ENCODE measurements around the gene APBB2.

The APBB2 gene

DNA sequence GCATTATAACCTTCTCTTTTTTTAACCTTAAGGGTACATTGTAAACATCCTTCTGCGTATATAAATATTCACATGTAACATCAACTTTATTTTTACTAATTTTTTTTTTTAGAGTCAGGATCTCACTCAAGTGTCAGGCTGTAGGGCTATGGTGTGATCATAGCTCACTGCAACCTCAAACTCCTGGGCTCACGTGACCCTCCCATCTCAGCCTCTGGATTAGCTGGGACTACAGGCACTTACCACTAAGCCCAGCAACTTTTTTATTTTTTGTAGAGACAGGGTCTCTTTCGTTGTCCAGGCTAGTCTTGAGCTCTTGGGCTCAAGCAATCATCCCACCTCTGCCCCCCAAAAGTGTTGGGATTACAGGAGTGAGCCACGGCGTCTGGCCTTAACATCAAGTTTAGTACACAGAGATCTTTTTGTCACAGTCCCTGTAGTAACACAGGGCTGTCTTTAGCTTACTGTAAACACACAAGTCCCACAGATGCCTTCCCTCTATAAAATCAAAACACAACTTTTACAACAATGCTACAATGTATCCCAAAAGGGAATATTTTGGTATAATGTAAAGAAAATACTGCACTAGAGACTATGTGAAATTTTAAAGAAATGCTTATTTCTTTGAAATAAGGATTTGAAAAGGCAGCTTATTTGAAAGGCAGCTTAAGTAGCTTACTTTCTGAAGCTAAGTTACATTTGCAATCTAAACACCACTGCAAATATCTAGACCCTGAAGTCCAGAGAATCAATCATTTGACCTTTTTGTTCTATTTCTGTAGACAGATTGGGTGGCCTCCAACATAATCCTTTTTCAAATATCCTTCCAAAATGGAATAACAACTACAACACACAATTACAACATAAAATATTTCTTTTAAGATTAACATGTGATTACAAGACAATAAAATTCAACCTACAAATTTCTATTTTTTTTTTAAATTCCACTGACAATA is 116.0 kb downstream of the APBB2 start:
- DNase-seq (ENCODE audit: low read depth): no peak

DNA sequence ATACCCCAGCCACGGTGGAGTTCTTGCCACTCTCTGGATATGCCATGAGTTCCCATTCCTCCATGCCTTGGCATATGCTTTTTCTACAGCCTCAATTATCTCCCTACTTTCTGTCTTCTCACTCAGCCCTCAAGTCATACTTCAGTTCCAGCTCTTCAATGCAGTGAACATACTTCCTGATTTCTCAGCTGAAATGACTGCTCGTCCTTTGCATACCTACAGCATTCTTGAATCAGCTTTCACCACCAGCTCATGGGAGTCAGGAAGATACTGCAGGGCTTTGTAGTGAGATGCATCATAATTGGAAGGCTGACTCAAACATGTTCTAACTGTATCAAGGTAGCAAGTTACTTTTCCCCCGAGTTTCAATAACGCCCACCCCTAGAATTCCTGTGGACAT is 118.4 kb downstream of the APBB2 start:
- DNase-seq (ENCODE audit: low read depth): no peak

DNA sequence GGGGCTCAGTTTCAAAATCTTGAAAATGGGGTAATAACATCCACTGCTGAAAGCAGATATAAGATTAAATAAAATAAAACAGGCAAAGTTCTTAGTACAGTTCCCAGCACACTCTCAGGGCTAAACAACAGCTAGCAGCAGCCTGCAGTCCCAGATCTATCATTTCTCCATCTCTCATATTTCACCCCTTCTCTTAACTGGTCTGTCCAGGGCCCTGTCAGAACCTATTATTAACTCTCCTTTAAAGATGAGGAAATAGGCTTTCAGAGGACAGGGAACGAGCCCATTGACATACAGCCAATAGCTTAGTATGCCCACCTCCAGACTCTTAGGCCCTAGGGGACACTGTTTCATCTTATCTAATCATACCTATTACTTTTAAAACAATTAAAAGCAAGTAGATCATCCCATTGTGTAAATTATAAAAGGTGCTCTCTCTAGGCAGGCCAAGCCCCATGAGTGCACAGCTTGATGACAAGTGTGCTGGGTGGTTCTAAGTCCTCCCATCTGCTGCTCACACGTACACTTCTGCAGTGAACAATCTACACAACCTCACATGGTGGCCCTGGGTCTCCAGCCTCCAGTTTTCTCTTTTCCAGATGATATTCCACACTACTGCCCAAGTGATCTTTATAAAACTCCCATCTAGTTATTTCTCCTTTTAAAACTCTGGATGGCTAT is 119.0 kb downstream of the APBB2 start:
- DNase-seq (ENCODE audit: low read depth): no peak

DNA sequence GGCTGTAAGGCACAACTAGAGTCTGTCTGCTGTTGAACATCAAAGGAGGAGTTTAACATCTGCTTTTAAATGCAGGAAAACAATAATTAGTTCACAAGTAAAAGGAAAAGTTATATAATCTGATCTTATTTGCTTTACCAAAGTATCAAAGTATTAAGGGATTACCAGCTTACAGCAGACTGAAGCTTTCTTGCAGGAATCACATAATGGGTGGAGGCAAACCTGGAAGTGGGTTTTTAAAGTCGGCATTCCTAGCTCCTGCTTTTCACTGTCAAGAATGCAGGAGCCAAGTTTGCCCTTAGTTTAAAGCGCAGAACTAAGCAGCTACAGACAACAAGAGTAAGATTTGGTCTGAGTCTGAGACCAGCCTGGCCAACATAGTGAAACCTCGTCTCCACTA is 122.2 kb downstream of the APBB2 start:
- DNase-seq (ENCODE audit: low read depth): no peak

DNA sequence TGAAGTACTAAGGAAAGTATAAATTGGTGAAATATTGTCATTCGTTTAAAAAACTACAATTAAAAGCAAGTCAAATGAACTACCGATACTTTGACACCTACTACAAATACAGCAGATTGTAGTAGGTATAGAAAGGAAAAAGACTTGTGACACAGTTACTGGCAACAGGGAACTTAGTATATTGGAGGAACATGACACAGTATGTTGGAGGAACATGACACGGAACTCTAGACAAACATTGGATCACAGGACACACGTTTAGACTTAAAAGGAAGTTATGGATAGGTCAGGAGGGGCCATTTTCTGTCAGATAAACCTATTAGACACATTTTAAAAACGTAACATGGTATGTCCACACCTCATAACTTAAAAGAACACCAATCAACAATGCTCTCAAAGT is 132.5 kb downstream of the APBB2 start:
- no peak for DNase-seq (ENCODE audit: low read depth)

DNA sequence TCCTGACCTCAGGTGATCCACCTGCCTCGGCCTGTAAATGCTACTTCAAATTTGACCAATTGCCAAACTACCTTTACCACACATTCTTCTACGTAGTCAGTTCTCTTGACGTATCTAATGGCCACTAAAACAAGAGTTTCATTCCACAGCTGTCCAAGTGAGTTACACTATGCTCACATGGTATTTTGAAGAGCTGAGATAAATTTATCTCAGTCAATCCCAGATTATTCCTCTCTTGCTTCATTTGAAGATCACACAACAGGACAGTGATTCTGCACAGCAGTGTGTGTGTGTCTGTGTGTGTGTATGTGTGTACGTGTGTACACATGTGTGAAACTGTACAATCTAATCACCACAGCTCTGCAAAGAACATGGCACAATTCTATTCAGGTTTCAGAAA is 133.4 kb downstream of the APBB2 start:
- no peak for DNase-seq (ENCODE audit: low read depth)

DNA sequence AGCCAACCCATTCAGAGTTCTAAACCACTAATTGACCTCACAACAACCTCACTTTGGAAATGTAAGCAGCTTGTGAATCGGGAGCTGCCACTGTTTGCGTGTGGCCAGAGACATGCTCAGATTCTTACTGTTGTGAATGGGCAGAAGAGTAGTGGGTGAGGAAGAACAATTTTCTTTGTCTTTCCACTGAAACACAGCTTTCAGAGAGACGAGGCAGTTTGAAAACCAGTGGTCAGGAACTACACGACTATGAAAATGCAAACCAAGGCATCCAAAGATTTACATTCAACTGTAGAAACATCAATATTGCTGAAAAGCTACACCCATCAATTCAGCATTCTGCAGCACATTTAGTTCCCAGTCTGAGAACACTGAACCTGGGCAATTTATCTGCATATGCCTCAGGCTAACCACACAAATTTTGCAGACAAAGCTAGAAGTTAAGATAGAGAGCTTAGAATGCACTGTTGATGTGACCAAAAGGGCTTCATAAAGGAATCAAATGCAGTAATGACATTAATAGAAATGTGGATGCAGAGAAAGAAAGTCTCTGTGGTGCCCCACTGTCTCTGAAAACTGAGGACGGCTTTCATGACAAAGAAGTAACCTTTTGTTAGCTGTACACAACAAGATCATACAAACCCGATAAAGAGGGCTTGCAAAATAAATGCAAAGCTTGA is 134.3 kb downstream of the APBB2 start:
- no peak for DNase-seq (ENCODE audit: low read depth)

DNA sequence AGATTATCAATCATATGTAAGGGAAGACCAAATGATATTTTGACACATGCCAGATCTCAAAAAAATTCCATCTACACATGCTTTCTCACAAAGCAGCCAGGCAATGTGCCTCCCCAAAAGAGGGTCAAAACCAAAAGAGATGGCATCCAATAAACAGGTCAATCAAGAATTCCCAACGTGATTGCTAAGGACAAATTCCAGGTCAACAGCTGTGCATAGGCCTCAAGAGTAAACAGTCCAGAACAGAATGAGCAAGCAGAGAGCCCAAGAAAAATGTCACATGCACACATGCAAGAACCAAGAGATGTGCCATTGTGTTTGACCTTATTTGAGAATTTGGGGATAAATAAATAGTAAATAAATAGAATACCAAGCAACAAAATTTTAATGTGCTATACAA is 136.7 kb downstream of the APBB2 start:
- no peak for DNase-seq (ENCODE audit: low read depth)

DNA sequence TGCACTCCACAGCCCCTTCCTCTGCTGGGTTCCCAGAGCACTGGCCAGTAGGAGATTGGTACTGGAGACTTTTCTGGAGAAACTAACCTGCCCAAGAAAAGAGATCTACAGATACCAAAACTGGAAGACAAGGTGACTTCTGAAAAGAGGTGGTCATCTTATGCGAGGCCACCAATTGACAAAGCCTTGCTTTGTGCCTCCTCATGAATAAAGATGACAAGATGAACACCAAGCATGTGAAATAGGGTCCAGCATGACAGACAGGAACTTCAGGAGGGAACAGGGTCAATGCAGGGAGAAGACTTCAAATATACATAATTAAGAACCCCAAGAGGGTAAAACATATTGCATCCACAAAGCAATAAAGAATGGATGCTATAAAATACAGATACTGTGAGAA is 137.9 kb downstream of the APBB2 start:
- DNase-seq (ENCODE audit: low read depth): no peak

DNA sequence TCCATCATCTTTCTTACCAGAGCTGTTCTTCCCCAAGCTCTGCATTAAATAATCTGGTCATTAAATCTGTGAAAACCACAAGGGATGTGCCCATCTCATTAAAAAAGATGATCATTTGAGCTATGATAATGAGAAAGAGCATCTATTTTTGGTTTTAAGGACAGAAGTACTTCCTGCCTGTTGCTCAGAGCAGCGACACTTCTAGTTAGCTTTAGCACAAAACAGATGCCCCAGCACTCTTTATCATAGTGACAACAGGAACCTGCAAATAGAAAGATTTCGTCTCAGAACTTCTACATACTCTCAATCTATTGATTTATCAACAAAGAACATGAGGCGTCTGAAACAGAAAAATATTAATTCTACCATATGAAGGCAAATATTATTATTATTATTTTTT is 140.1 kb downstream of the APBB2 start:
- DNase-seq (ENCODE audit: low read depth): no peak

DNA sequence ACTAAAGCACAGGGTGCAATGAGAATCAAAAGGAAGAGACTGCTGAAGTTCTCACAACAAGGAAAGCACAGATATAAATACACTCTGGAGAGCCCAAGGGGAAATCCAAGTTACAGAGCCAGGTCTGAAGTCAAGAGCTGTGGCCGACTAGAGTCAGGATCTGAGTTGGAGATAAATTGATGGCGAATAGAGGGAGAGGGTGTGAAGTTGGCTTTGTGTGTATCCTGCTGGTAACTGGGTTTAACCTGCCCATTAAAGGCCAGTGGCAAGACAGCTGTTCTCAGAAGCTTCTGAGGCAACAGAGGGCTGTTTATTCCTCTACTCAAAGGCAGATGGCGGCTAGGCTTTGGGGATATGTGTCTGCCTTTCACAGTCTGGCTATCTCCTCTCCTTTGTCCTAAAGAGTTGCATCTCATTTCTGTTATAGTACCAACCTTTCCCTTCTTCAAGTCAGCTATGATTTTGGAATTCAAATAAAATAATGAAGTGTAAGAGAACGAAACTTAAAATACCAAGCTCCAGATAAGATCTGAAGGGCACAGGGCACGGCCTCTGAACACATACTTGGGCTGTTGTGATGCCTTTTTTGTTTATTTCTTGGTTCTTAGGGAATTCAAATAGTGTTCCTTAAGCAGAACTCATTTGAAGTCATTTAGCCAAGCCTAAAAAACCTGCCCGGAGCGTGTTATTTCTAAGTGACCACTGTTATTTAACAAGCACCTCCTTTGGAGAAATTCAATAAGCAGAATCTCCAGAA is 142.1 kb downstream of the APBB2 start:
- DNase-seq (ENCODE audit: low read depth): no peak

DNA sequence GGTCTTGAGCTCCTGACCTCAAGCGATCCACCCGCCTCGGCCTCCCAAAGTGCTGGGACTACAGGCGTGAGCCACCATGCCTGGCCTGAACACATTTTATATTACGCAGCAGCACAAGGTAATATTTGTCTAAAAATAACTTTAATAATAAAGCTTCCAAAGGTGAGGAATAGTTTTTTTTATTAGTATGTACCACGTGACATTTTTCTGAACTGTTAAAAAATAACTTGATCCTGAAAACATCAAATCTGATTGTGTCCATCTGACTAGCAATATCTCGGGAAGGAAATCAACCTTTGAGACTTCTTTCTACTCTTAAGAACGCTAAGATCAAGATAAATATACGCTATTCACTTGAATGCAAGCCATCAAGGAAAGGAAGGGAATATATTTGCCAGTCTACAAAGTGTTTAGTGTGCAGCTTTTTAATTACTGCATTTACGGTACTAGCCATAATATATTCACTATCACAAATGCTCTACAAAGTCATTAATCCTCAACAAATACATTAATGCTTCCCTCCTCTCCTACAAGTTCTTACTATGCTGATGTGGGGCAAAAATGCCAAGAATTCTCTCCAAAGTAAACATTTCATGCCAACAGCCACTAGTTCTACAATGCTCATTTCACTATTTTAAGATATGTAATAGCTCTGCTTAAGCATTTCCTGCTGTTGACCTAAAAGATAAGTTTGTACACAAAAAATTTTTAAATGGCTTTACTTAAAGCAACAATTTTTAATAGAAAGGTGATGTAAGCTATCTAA is 143.6 kb downstream of the APBB2 start:
- DNase-seq (ENCODE audit: low read depth): no peak

DNA sequence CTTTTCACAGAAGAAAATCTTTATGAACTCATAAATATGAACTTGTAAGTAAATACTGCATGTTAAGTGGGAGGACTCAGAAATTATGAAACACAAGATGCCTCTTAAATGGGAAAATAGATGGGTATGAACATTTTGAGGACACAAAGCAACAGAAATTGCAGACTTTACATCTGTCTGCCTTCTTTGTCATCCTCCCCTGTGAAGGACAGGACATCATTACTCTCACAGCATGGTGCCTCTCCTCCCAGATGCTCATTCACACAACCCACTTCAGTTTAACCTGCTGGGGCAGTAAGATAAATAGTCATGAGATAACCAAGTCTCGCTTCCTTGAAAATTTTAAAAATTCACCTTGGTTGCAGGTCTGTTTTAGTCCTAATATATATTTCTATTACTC is 144.5 kb downstream of the APBB2 start:
- DNase-seq (ENCODE audit: low read depth): no peak

DNA sequence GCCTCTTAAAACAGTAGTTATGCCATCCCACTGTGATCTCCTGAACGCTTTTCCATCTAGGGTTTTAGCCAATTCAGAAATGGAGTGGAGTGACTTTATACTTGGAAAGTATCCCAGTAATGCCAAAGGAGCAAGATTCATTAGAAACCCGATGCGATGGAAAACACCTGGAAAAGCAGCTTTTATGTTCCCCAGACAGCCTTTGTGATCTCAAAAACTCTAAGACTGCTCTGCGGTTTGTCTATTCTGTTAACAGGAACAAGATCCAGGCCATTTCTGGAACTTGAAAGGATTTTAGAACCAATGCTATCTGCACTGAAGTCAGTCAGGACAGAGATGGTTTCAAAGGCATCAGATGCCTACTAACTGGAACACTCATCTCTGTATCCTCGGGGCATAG is 145.1 kb downstream of the APBB2 start:
- DNase-seq (ENCODE audit: low read depth): no peak

DNA sequence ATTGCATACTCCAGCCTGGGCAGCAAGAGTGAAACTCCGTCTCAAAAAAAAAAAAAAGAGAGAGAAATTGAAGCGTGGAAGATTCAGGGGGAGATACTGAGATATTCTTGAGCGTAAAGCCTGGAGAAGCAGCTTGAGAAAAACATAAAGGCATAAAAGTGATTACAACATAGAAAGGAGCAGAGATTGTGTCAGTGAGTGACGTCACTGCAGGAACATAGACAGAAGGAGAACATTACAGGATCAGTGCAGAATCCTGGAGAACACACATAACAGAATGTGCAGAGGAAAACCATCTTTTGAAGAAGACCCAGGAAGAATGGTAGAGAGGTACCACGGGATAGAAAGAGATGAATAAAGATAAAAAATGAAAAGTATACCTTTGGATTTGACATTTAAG is 147.0 kb downstream of the APBB2 start:
- no peak for DNase-seq (ENCODE audit: low read depth)

DNA sequence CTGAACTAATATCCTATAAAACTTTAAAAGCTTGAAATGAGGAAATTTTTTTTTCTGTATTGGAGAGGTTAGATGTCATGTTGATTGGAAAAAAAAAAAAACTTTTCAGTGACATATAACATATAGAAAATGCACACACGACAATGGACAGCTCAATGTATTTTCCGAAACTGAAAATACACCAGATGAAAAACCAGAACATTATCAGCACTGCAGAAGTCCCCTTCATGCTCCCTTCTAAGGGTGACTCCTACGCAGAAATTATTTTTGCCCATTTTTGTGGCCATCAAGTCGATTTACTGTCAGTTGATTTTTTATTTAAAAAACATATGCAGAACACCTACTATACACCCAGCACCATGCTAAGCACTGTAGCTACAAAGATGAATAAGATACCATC is 148.3 kb downstream of the APBB2 start:
- no peak for DNase-seq (ENCODE audit: low read depth)

DNA sequence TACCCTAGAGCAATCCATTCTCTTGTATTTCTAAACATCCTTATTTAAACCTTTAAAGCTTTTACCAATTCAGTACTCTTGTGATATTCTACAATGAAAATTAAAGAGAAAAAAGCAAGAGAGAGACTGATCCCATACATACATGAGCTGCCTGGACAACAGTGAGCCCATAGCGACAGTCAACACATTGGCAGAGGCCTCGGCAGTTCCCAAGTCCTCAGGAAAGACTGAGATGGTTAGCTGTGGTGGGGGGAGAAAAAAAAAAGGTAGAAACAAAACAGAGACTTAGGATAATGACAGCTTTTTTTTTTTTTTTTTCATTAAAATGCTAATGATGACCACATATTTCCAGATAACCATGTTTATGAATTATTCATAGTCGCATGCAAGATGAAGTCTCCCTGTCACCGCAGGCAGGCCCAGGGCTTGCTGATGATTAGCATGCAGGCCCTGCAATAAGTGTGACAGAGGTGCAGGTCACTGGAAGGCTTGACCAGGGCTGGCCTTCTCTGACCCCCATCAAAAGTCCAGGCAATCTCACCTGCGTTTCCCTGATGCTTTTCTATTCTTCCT is 148.8 kb downstream of the APBB2 start:
- DNase-seq (ENCODE audit: low read depth): no peak

DNA sequence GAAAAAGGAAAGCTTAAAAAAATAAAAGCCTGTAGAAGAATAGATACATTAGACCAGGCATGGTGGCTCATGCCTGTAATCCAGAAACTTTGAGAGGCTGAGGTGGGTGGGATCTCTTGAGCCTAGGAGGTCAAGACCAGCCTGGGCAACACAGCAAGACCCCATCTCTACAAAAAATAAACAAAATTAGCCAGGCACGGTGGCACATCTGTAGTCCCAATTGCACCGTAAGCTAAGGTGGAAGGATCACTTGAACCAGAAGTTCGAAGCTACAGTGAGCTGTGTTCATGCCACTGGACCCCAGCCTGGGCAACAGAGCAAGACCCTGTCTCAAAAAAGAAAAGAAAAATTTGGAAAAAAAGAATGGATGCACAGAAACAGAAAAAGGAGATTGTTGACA is 149.4 kb downstream of the APBB2 start:
- no peak for DNase-seq (ENCODE audit: low read depth)

DNA sequence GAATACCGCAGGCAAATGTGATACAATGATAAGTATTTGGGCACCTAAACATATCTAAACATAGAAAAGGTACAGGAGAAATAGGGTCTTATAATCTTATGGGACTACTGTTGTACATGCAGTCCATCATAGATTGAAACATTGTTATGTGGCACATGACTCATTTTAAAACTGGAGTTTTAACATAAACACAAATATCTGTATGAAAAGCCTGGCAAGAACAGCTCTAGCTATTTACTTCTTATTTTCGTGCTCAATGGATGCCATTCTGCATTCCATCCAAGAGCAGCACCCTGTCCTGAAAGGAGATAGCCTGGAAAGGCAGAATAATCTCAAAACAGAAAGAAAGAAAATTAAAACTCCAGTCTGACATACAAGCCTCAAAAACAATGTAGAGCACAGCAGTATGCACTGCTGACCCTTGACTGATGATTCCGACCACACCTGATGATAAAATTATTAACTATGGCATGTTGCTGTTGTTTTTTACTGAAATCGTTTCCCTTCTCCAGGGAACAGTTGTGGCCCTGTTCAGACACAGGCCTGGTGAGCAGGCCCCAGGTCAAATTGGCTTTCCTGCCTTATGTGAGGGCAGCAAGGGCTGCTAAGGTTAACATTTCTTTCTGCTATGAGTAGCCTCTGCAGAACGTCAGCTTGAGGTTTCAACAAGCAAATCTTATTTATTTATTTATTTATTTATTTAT is 152.7 kb downstream of the APBB2 start:
- DNase-seq (ENCODE audit: low read depth): no peak

Measured in stimulated activated CD8-positive, alpha-beta memory T cell treated with anti-CD3 and anti-CD28 coated beads, Interleukin-15, amount 100 ng/mL, for 1 hour (primary cell).